Activated CD4-positive, alpha-beta T cell treated with anti-CD3 and anti-CD28 coated beads, Interleukin-2, amount 10 ng/mL, durations not matched to agents 7 days and 5 days (primary cell): ENCODE data around the gene SNAP29. TPM values are rescaled to one million over a fixed set of nuclear protein-coding genes. Genes with fewer than 3 reads are reported as not detected.

ENCODE experiments used
- CTCF ChIA-PET: fragments of 350-600 bp; sonication (Branson Sonifier 250); formaldehyde crosslinking; loops from one replicate; lab custom pipeline; 2021; ENCODE audit warnings: antibody characterized with exemption; lab: Charles Lee
- POLR2A ChIA-PET: fragments of 350-600 bp; sonication (Branson Sonifier 250); formaldehyde crosslinking; loops from one replicate; lab custom pipeline; 2021; ENCODE audit warnings: antibody characterized with exemption; lab: Charles Lee
- DNase-seq: peaks from one replicate; pipeline ENCODE4 v3.0.0-alpha.2; 2020
- H3K27ac Mint-ChIP-seq: one replicate; pipeline ENCODE4 v1.8.0; 2021; ENCODE audit warnings: mild to moderate bottlenecking, moderate library complexity, mixed read lengths
- H3K27me3 Mint-ChIP-seq: one replicate; pipeline ENCODE4 v1.8.0; 2021; ENCODE audit warnings: mixed read lengths
- H3K36me3 Mint-ChIP-seq: one replicate; pipeline ENCODE4 v1.8.0; 2021; ENCODE audit warnings: low read depth, mixed read lengths
- H3K4me1 Mint-ChIP-seq: one replicate; pipeline ENCODE4 v1.8.0; 2021; ENCODE audit warnings: mixed read lengths
- H3K4me3 Mint-ChIP-seq: one replicate; pipeline ENCODE4 v1.8.0; 2021; ENCODE audit warnings: mild to moderate bottlenecking, moderate library complexity, mixed read lengths
- H3K9me3 Mint-ChIP-seq: one replicate; pipeline ENCODE4 v1.8.0; 2021; ENCODE audit warnings: mixed read lengths
- total RNA-seq, 2 experiments: library from RNA; stranded (reverse); gene quantifications; one replicate each; pipeline ENCODE4 v1.2.3, GENCODE V29; 2021

The SNAP29 gene
- total RNA-seq = 10 to 100 TPM; 29.6 to 36.0 TPM

- peak; percentile 98 for DNase-seq
- CTCF ChIA-PET = no interaction called here
Observed at GRCh38 chr22:20858615-20859416, at the start of gene SNAP29, which contains the start of gene PI4KA. Gene SNAP29 (plus strand): TSS chr22:20859007. CDS start chr22:20859111, 104 bp downstream. Gene PI4KA (minus strand): TSS chr22:20858811. CDS start chr22:20858725, 86 bp downstream.

GRCh38 chr22:20809538-20810185 lies 49.1 kb upstream of the SNAP29 start:
- H3K27ac Mint-ChIP-seq = peak overlapping the region; percentile 36
- no peaks in the 10 kb centered on the region for H3K9me3 Mint-ChIP-seq
- H3K36me3 Mint-ChIP-seq = peaks cover 61% of the 10 kb centered on the region
- no peaks in the 10 kb centered on the region for H3K27me3 Mint-ChIP-seq
- CTCF ChIA-PET = interaction anchor here (0.8 to 0.9 kb wide), 2 partner anchors 9 to 11 kb away, joined by 3 read pairs; no protein-coding TSS in a partner anchor
- H3K4me3 Mint-ChIP-seq = no peak overlapping the region
- POLR2A ChIA-PET = no interaction called here
- no peak for DNase-seq
- H3K4me1 Mint-ChIP-seq = peaks cover 21% of the 10 kb centered on the region

More at GRCh38 chr22:20858615-20859416, at the start of gene SNAP29, which contains the start of gene PI4KA:
- Mint-ChIP-seq H3K4me1 (peaks cover 52% of the 10 kb centered on the region), H3K27me3 (no peaks in the 10 kb centered on the region), H3K27ac (peak within 1 kb of the TSS; percentile 92), H3K9me3 (no peaks in the 10 kb centered on the region), H3K4me3 (peak within 1 kb of the TSS; percentile 80), H3K36me3 (peaks cover 12% of the 10 kb centered on the region)
- POLR2A ChIA-PET = no interaction called here

- DNase-seq = peak; percentile 62
- Mint-ChIP-seq H3K36me3 (peaks cover 57% of the 10 kb centered on the region), H3K9me3 (no peaks in the 10 kb centered on the region), H3K27ac (peak overlapping the region; percentile 78), H3K27me3 (no peaks in the 10 kb centered on the region), H3K4me1 (peaks cover 21% of the 10 kb centered on the region), H3K4me3 (no peak overlapping the region)
- ChIA-PET CTCF (interaction anchor here (1.1 kb wide), 2 partner anchors 14 to 43 kb away, joined by 3 to 4 read pairs; no protein-coding TSS in a partner anchor), POLR2A (no interaction called here)
Observed at GRCh38 chr22:20810645-20811044, 48.2 kb upstream of the SNAP29 start.

- peak overlapping the region; percentile 78 for H3K27ac Mint-ChIP-seq
Observed at GRCh38 chr22:20811171-20811570, 47.6 kb upstream of the SNAP29 start.

GRCh38 chr22:20811971-20812660 lies 46.7 kb upstream of the SNAP29 start:
- ChIA-PET CTCF (interaction anchor here (0.6 to 1.6 kb wide), 3 partner anchors 8 to 10 kb away, joined by 3 read pairs; no protein-coding TSS in a partner anchor), POLR2A (no interaction called here)
- no peak for DNase-seq
- Mint-ChIP-seq H3K27ac (no peak overlapping the region), H3K36me3 (peaks cover 60% of the 10 kb centered on the region), H3K9me3 (no peaks in the 10 kb centered on the region), H3K4me3 (no peak overlapping the region), H3K4me1 (peaks cover 21% of the 10 kb centered on the region), H3K27me3 (no peaks in the 10 kb centered on the region)

More at GRCh38 chr22:20811171-20811570, 47.6 kb upstream of the SNAP29 start:
- no peak for DNase-seq
- Mint-ChIP-seq H3K4me3 (no peak overlapping the region), H3K4me1 (peaks cover 21% of the 10 kb centered on the region), H3K27me3 (no peaks in the 10 kb centered on the region), H3K9me3 (no peaks in the 10 kb centered on the region), H3K36me3 (peaks cover 56% of the 10 kb centered on the region)
- CTCF ChIA-PET = interaction anchor here (0.6 to 1.1 kb wide), 3 partner anchors 9 to 42 kb away, joined by 3 to 4 read pairs (median 3); no protein-coding TSS in a partner anchor
- POLR2A ChIA-PET = no interaction called here

- ChIA-PET POLR2A (no interaction called here), CTCF (interaction anchor here (0.8 to 1.6 kb wide), 2 partner anchors 9 kb away, joined by 3 read pairs; no protein-coding TSS in a partner anchor)
- no peaks in the 10 kb centered on the region for H3K27me3 Mint-ChIP-seq
- H3K4me3 Mint-ChIP-seq = no peak overlapping the region
- H3K27ac Mint-ChIP-seq = no peak overlapping the region
- DNase-seq = no peak
- H3K9me3 Mint-ChIP-seq = no peaks in the 10 kb centered on the region
- H3K36me3 Mint-ChIP-seq = peaks cover 57% of the 10 kb centered on the region
- peaks cover 21% of the 10 kb centered on the region for H3K4me1 Mint-ChIP-seq
Observed at GRCh38 chr22:20813056-20813455, 45.8 kb upstream of the SNAP29 start.

DNA sequence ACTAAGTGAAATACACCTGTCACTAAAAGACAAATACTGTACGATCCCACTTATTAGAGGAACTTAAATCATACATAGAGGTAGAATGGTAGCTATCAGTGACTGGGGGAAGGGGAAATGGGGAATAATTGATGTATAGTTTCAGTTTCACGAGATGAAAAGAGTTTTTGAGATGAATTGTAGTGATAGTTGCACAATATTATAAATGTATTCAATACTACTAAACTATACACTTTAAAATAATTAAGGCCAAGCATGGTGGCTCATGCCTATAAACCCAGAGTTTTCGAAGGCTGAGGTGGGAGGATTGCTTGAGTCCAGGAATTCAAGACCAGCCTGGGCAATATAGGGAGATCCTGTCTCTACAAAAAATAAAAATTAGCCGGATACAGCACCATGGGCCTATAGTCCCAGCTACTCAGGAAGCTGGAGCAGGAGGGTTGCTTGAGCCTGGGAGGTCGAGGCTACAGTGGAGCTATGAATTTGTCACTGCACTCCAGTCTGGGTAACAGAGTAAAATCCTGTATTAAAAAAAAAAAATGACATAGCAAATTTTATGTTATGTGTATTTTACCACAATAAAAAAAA lies 44.5 kb upstream of the SNAP29 start:
- ChIA-PET CTCF (no interaction called here), POLR2A (no interaction called here)
- Mint-ChIP-seq H3K9me3 (no peaks in the 10 kb centered on the region), H3K27ac (no peak overlapping the region), H3K4me3 (no peak overlapping the region), H3K27me3 (no peaks in the 10 kb centered on the region), H3K4me1 (peaks cover 21% of the 10 kb centered on the region), H3K36me3 (peaks cover 56% of the 10 kb centered on the region)
- DNase-seq = no peak

DNA sequence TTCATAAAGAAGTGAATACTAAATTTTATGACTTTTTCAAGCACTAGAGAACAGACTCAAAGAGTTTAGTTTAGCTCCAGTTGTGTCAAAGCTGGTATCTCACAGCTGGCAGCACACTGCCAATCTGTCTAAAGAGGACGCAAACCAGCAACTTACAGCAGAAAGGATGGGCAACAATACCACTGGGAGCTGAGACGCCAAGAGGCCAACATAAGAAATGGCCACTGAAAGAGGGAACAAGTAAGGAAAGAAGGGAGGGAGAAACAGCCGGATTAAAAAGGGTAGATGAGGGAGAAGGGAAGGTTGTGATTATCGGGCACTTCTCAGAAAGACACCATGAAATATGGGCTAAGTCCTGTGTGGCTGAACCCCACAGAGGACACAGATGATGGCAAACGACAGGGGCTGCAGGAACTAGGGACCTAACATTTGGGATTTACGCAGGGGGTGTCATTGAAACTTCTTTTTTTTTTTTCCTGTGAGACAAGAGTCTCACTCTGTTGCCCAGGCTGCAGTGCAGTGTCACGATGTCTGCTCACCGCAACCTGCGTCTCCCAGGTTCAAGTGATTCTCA lies 43.2 kb upstream of the SNAP29 start:
- Mint-ChIP-seq H3K27ac (no peak overlapping the region), H3K9me3 (no peaks in the 10 kb centered on the region), H3K36me3 (peaks cover 55% of the 10 kb centered on the region), H3K4me1 (peaks cover 19% of the 10 kb centered on the region), H3K4me3 (no peak overlapping the region), H3K27me3 (no peaks in the 10 kb centered on the region)
- no peak for DNase-seq
- ChIA-PET CTCF (interaction anchor here (0.6 to 1.5 kb wide), 3 partner anchors 31 to 245 kb away, joined by 3 to 5 read pairs (median 4); no protein-coding TSS in a partner anchor), POLR2A (no interaction called here)

- no peak for DNase-seq
- POLR2A ChIA-PET = no interaction called here
- CTCF ChIA-PET = interaction anchor here (1.5 kb wide), 1 partner anchor 32 kb away, joined by 3 read pairs; no protein-coding TSS in a partner anchor
- Mint-ChIP-seq H3K36me3 (peaks cover 49% of the 10 kb centered on the region), H3K4me1 (peaks cover 9% of the 10 kb centered on the region), H3K9me3 (no peaks in the 10 kb centered on the region), H3K4me3 (no peak overlapping the region), H3K27ac (no peak overlapping the region), H3K27me3 (no peaks in the 10 kb centered on the region)
Observed at GRCh38 chr22:20816559-20816958, 42.2 kb upstream of the SNAP29 start.

DNA sequence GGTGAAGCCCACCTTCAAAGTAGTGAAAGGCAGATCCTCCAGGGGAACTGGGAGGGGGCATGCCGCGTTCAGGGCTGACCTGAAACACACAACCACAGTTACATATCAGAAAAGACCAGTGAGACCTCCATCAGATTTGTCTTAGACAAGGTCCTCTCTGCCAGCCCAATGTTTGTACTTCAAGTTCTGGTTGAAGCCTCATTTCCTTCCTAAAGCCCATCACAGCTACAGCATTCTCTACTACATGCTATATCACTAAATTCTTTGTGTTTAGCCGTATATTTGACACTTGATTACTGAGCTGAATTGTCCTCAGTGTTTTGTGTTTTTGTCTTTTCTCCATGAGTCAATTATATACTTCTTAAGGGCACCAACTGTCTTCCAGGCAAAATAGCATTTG lies 40.3 kb upstream of the SNAP29 start:
- ChIA-PET POLR2A (no interaction called here), CTCF (interaction anchor here (1.6 kb wide), 1 partner anchor 9 kb away, joined by 3 read pairs; no protein-coding TSS in a partner anchor)
- H3K27ac Mint-ChIP-seq = no peak overlapping the region
- peaks cover 34% of the 10 kb centered on the region for H3K36me3 Mint-ChIP-seq
- no peak for DNase-seq
- H3K9me3 Mint-ChIP-seq = no peaks in the 10 kb centered on the region
- peaks cover 3% of the 10 kb centered on the region for H3K4me1 Mint-ChIP-seq
- no peaks in the 10 kb centered on the region for H3K27me3 Mint-ChIP-seq
- H3K4me3 Mint-ChIP-seq = no peak overlapping the region

DNA sequence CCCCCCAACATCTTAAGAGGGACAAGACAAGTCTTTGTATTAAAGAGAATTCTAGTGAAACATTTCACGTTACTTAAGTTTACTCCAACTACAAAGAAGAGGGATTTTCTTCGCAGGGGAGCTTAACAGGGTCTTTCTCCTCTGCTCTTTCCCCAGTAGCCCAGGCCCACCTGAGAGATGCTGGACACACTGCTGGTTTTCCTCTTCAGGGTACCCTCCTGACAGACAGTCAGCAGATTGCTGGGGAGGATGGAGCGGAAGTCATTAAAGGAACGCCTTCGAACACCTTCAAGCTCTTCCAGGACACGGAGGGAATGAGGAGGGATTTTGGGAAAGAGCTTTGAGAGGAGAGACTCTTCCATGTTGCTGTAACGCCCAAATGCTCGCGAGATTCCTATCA lies 39.3 kb upstream of the SNAP29 start:
- peaks cover 36% of the 10 kb centered on the region for H3K36me3 Mint-ChIP-seq
- ChIA-PET CTCF (interaction anchor here (1.3 kb wide), 1 partner anchor 16 kb away, joined by 3 read pairs; no protein-coding TSS in a partner anchor), POLR2A (no interaction called here)
- H3K4me3 Mint-ChIP-seq = no peak overlapping the region
- H3K27me3 Mint-ChIP-seq = no peaks in the 10 kb centered on the region
- H3K4me1 Mint-ChIP-seq = no peaks in the 10 kb centered on the region
- H3K9me3 Mint-ChIP-seq = no peaks in the 10 kb centered on the region
- no peak overlapping the region for H3K27ac Mint-ChIP-seq
- no peak for DNase-seq
